Upper lobe of right lung (tissue), 1 donor: ENCODE data around the gene ZNF225. TPM values are rescaled to one million over a fixed set of nuclear protein-coding genes. Genes with fewer than 3 reads are reported as not detected.

ENCODE experiments used
- ATAC-seq: fragments of 200-7000 bp; cut with Tn5 transposase; one replicate; pipeline ENCODE4 v1.9.1; 2020; ENCODE audit warnings: mild to moderate bottlenecking, moderate library complexity
- DNase-seq: peaks from one replicate; pipeline ENCODE4 v3.0.0-alpha.2; 2020
- H3K27ac ChIP-seq: fragments of 200-600 bp; one replicate; pipeline ENCODE4 v1.8.0; 2022
- H3K27me3 ChIP-seq: fragments of 200-600 bp; one replicate; pipeline ENCODE4 v1.8.0; 2022; ENCODE audit warnings: mild to moderate bottlenecking
- H3K36me3 ChIP-seq: fragments of 200-600 bp; one replicate; pipeline ENCODE4 v1.8.0; 2022
- H3K4me1 ChIP-seq: fragments of 200-600 bp; one replicate; pipeline ENCODE4 v1.8.0; 2022
- H3K4me3 ChIP-seq: fragments of 200-600 bp; one replicate; pipeline ENCODE4 v1.8.0; 2022; ENCODE audit warnings: mild to moderate bottlenecking
- H3K9me3 ChIP-seq: fragments of 200-600 bp; one replicate; pipeline ENCODE4 v1.8.0; 2022
- CTCF ChIP-seq: fragments of 200-600 bp; IDR thresholded peaks from one replicate; pipeline ENCODE4 v1.8.0; 2022; ENCODE audit warnings: antibody characterized with exemption
- intact Hi-C: fragments of 100-400 bp; cut with DNase I; formaldehyde crosslinking; loops from one replicate; pipeline ENCODE4 v1.11.0; 2022
- total RNA-seq: library from RNA; stranded (reverse); fragmentation: NEBNext Ultra II Directional; extraction: Animal tissue kit (Norgen Biotek cat#: 25700); gene quantifications from one replicate; pipeline ENCODE4 v1.2.1, GENCODE V29; 2021
- donor health status: DM: no; HTN: yes; CAD: no; lungs with severe emphysema.

ZNF225 gene
- total RNA-seq, 1 donor from 2014 or later, result 5.8 TPM

GRCh38 chr19:44142059-44142433 lies 28.8 kb downstream of the ZNF225 start:
- no peak for TF ChIP-seq CTCF
- ATAC-seq (peak; percentile 17), DNase-seq (no peak)
- Histone ChIP-seq H3K4me3 (peak overlapping the region; percentile 98), H3K36me3 (peaks cover 20% of the 10 kb centered on the region), H3K27me3 (no peaks in the 10 kb centered on the region), H3K9me3 (no peaks in the 10 kb centered on the region), H3K4me1 (peaks cover 15% of the 10 kb centered on the region), H3K27ac (peak overlapping the region; percentile 83)
- intact Hi-C loops, result no loop called here

- intact Hi-C loops, result no loop called here
- TF ChIP-seq CTCF, result no peak
- ATAC-seq (no peak), DNase-seq (no peak)
- no peak overlapping the region for H3K27ac ChIP-seq
- peaks cover 68% of the 10 kb centered on the region for H3K36me3 ChIP-seq
- H3K4me1 ChIP-seq, result no peaks in the 10 kb centered on the region
- H3K27me3 ChIP-seq, result no peaks in the 10 kb centered on the region
- H3K9me3 ChIP-seq, result peaks cover 20% of the 10 kb centered on the region
- H3K4me3 ChIP-seq, result no peak overlapping the region
These were observed 36.6 kb downstream of the ZNF225 start for GRCh38 chr19:44149776-44150175.

- Histone ChIP-seq H3K27me3 (no peaks in the 10 kb centered on the region), H3K36me3 (peaks cover 61% of the 10 kb centered on the region), H3K4me1 (no peaks in the 10 kb centered on the region), H3K4me3 (no peak overlapping the region), H3K9me3 (peaks cover 37% of the 10 kb centered on the region), H3K27ac (no peak overlapping the region)
- ATAC-seq (no peak), DNase-seq (no peak)
- intact Hi-C loops, result no loop called here
- no peak for TF ChIP-seq CTCF
These were observed 38.3 kb downstream of the ZNF225 start for GRCh38 chr19:44151491-44151890.

GRCh38 chr19:44156475-44156874 lies 43.3 kb downstream of the ZNF225 start:
- H3K36me3 ChIP-seq, result peaks cover 34% of the 10 kb centered on the region
- intact Hi-C loops, result no loop called here

GRCh38 chr19:44163789-44164188 lies 50.6 kb downstream of the ZNF225 start:
- no peak for ATAC-seq
- TF ChIP-seq CTCF, result no peak
- peaks cover 8% of the 10 kb centered on the region for H3K4me1 ChIP-seq
- intact Hi-C loops, result no loop called here
- no peak for DNase-seq
- H3K36me3 ChIP-seq, result peaks cover 6% of the 10 kb centered on the region
- H3K27me3 ChIP-seq, result no peaks in the 10 kb centered on the region
- no peak overlapping the region for H3K27ac ChIP-seq
- H3K9me3 ChIP-seq, result peaks cover 36% of the 10 kb centered on the region
- H3K4me3 ChIP-seq, result no peak overlapping the region

More at GRCh38 chr19:44156475-44156874, 43.3 kb downstream of the ZNF225 start:
- no peak for TF ChIP-seq CTCF
- H3K27ac ChIP-seq, result no peak overlapping the region
- ATAC-seq, result no peak
- H3K27me3 ChIP-seq, result no peaks in the 10 kb centered on the region
- H3K4me3 ChIP-seq, result no peak overlapping the region
- H3K9me3 ChIP-seq, result peaks cover 81% of the 10 kb centered on the region
- H3K4me1 ChIP-seq, result no peaks in the 10 kb centered on the region
- DNase-seq, result no peak

GRCh38 chr19:44164327-44164672 lies 51.1 kb downstream of the ZNF225 start:
- Histone ChIP-seq H3K9me3 (peaks cover 30% of the 10 kb centered on the region), H3K27me3 (no peaks in the 10 kb centered on the region), H3K36me3 (peaks cover 10% of the 10 kb centered on the region), H3K4me1 (peaks cover 8% of the 10 kb centered on the region), H3K4me3 (peak overlapping the region; percentile 77), H3K27ac (peak overlapping the region; percentile 86)
- intact Hi-C loops, result no loop called here
- DNase-seq (no peak), ATAC-seq (no peak)
- TF ChIP-seq CTCF, result no peak
